Measurements from ENCODE around the gene MAP6.

MAP6 gene

GRCh38 chr11:75594211-75594610 is 74.6 kb downstream of the MAP6 start:
- TF ChIP-seq CTCF (conservative IDR thresholded peaks at IDR 0.05; ENCODE audit: low read depth, low read length), result no peak
- H3K4me3 ChIP-seq (ENCODE audit: low read depth, low read length), result no peak overlapping the region
- DNase-seq (ENCODE audit: low read depth), result no peak

- no peak overlapping the region for H3K4me3 ChIP-seq (ENCODE audit: low read depth, low read length)
- DNase-seq (ENCODE audit: low read depth), result no peak
- no peak for TF ChIP-seq CTCF (conservative IDR thresholded peaks at IDR 0.05; ENCODE audit: low read depth, low read length)
Observed at GRCh38 chr11:75593286-75593915, 75.4 kb downstream of the MAP6 start.

GRCh38 chr11:75592715-75593114 is 76.1 kb downstream of the MAP6 start:
- no peak for TF ChIP-seq CTCF (conservative IDR thresholded peaks at IDR 0.05; ENCODE audit: low read depth, low read length)
- no peak for DNase-seq (ENCODE audit: low read depth)
- H3K4me3 ChIP-seq (ENCODE audit: low read depth, low read length), result no peak overlapping the region

- H3K4me3 ChIP-seq (ENCODE audit: low read depth, low read length), result no peak overlapping the region
- DNase-seq (ENCODE audit: low read depth), result no peak
- TF ChIP-seq CTCF (conservative IDR thresholded peaks at IDR 0.05; ENCODE audit: low read depth, low read length), result no peak
Observed at GRCh38 chr11:75591966-75592365, 76.9 kb downstream of the MAP6 start.

GRCh38 chr11:75591371-75591770 is 77.5 kb downstream of the MAP6 start:
- no peak overlapping the region for H3K4me3 ChIP-seq (ENCODE audit: low read depth, low read length)
- no peak for TF ChIP-seq CTCF (conservative IDR thresholded peaks at IDR 0.05; ENCODE audit: low read depth, low read length)

GRCh38 chr11:75589933-75590332 is 78.9 kb downstream of the MAP6 start:
- TF ChIP-seq CTCF (conservative IDR thresholded peaks at IDR 0.05; ENCODE audit: low read depth, low read length), result no peak
- no peak for DNase-seq (ENCODE audit: low read depth)
- H3K4me3 ChIP-seq (ENCODE audit: low read depth, low read length), result no peak overlapping the region

More at GRCh38 chr11:75591371-75591770, 77.5 kb downstream of the MAP6 start:
- DNase-seq (ENCODE audit: low read depth), result no peak

- no peak for DNase-seq (ENCODE audit: low read depth)
- H3K4me3 ChIP-seq (ENCODE audit: low read depth, low read length), result no peak overlapping the region
Observed at GRCh38 chr11:75589051-75589450, 79.8 kb downstream of the MAP6 start.

More at GRCh38 chr11:75589051-75589450, 79.8 kb downstream of the MAP6 start:
- TF ChIP-seq CTCF (conservative IDR thresholded peaks at IDR 0.05; ENCODE audit: low read depth, low read length), result no peak

Measured in choroid plexus epithelial cell (primary cell).